ENCODE measurements around the gene IFITM1.

Gene IFITM1

GRCh38 chr11:291281-292210 lies 22.3 kb upstream of the IFITM1 start:
- peaks cover 0 to 10% of the 10 kb centered on the region in 2 donors for H3K36me3 ChIP-seq (ENCODE audit: control insufficient read depth in 1 of 2, insufficient read depth in 2 of 2, low read length in 2 of 2)
- no peaks in the 10 kb centered on the region for H3K27me3 ChIP-seq (ENCODE audit: low read depth, low read length)
- no peak overlapping the region for H3K4me3 ChIP-seq (ENCODE audit: low read depth in 1 of 2, low read length in 2 of 2)
- no peaks in the 10 kb centered on the region for H3K9me3 ChIP-seq (ENCODE audit: control insufficient read depth in 1 of 2, low read length in 2 of 2)
- H3K4me1 ChIP-seq (ENCODE audit: control insufficient read depth in 1 of 2, insufficient read depth in 2 of 2, low read length in 2 of 2): peaks cover 0 to 13% of the 10 kb centered on the region in 2 donors
- H3K27ac ChIP-seq (ENCODE audit: low read length): no peak overlapping the region

GRCh38 chr11:292211-293121 lies 21.4 kb upstream of the IFITM1 start:
- Histone ChIP-seq H3K9me3 (ENCODE audit: control insufficient read depth in 1 of 2, low read length in 2 of 2) (no peaks in the 10 kb centered on the region), H3K36me3 (ENCODE audit: control insufficient read depth in 1 of 2, insufficient read depth in 2 of 2, low read length in 2 of 2) (peaks cover 0 to 10% of the 10 kb centered on the region in 2 donors), H3K27ac (ENCODE audit: low read length) (no peak overlapping the region), H3K4me1 (ENCODE audit: control insufficient read depth in 1 of 2, insufficient read depth in 2 of 2, low read length in 2 of 2) (peaks cover 0 to 13% of the 10 kb centered on the region in 2 donors), H3K27me3 (ENCODE audit: low read depth, low read length) (no peaks in the 10 kb centered on the region), H3K4me3 (ENCODE audit: low read depth in 1 of 2, low read length in 2 of 2) (no peak overlapping the region)

- no peak overlapping the region for H3K4me3 ChIP-seq (ENCODE audit: low read depth in 1 of 2, low read length in 2 of 2)
- H3K4me1 ChIP-seq (ENCODE audit: control insufficient read depth in 1 of 2, insufficient read depth in 2 of 2, low read length in 2 of 2): peaks cover 0 to 6% of the 10 kb centered on the region in 2 donors
- no peaks in the 10 kb centered on the region for H3K9me3 ChIP-seq (ENCODE audit: control insufficient read depth in 1 of 2, low read length in 2 of 2)
- H3K27ac ChIP-seq (ENCODE audit: low read length): no peak overlapping the region
- no peaks in the 10 kb centered on the region for H3K27me3 ChIP-seq (ENCODE audit: low read depth, low read length)
- H3K36me3 ChIP-seq (ENCODE audit: control insufficient read depth in 1 of 2, insufficient read depth in 2 of 2, low read length in 2 of 2): peaks cover 0 to 10% of the 10 kb centered on the region in 2 donors
Observed at GRCh38 chr11:293271-293851, 20.5 kb upstream of the IFITM1 start.

GRCh38 chr11:293852-294661 lies 19.8 kb upstream of the IFITM1 start:
- Histone ChIP-seq H3K27me3 (ENCODE audit: low read depth, low read length) (no peaks in the 10 kb centered on the region), H3K4me3 (ENCODE audit: low read depth in 1 of 2, low read length in 2 of 2) (no peak overlapping the region), H3K9me3 (ENCODE audit: control insufficient read depth in 1 of 2, low read length in 2 of 2) (no peaks in the 10 kb centered on the region), H3K4me1 (ENCODE audit: control insufficient read depth in 1 of 2, insufficient read depth in 2 of 2, low read length in 2 of 2) (peaks cover 0 to 5% of the 10 kb centered on the region in 2 donors), H3K27ac (ENCODE audit: low read length) (no peak overlapping the region), H3K36me3 (ENCODE audit: control insufficient read depth in 1 of 2, insufficient read depth in 2 of 2, low read length in 2 of 2) (peaks cover 0 to 10% of the 10 kb centered on the region in 2 donors)

GRCh38 chr11:294780-295179 lies 19.1 kb upstream of the IFITM1 start:
- Histone ChIP-seq H3K27me3 (ENCODE audit: low read depth, low read length) (no peaks in the 10 kb centered on the region), H3K4me3 (ENCODE audit: low read depth in 1 of 2, low read length in 2 of 2) (no peak overlapping the region), H3K36me3 (ENCODE audit: control insufficient read depth in 1 of 2, insufficient read depth in 2 of 2, low read length in 2 of 2) (peaks cover 0 to 10% of the 10 kb centered on the region in 2 donors), H3K4me1 (ENCODE audit: control insufficient read depth in 1 of 2, insufficient read depth in 2 of 2, low read length in 2 of 2) (peaks cover 0 to under 1% of the 10 kb centered on the region in 2 donors), H3K9me3 (ENCODE audit: control insufficient read depth in 1 of 2, low read length in 2 of 2) (no peaks in the 10 kb centered on the region), H3K27ac (ENCODE audit: low read length) (no peak overlapping the region)

GRCh38 chr11:295351-296170 lies 18.3 kb upstream of the IFITM1 start:
- Histone ChIP-seq H3K27ac (ENCODE audit: low read length) (no peak overlapping the region), H3K9me3 (ENCODE audit: control insufficient read depth in 1 of 2, low read length in 2 of 2) (no peaks in the 10 kb centered on the region), H3K27me3 (ENCODE audit: low read depth, low read length) (no peaks in the 10 kb centered on the region), H3K36me3 (ENCODE audit: control insufficient read depth in 1 of 2, insufficient read depth in 2 of 2, low read length in 2 of 2) (peaks cover 0 to 10% of the 10 kb centered on the region in 2 donors), H3K4me3 (ENCODE audit: low read depth in 1 of 2, low read length in 2 of 2) (no peak overlapping the region), H3K4me1 (ENCODE audit: control insufficient read depth in 1 of 2, insufficient read depth in 2 of 2, low read length in 2 of 2) (no peaks in the 10 kb centered on the region)

- Histone ChIP-seq H3K4me3 (ENCODE audit: low read depth in 1 of 2, low read length in 2 of 2) (no peak overlapping the region), H3K4me1 (ENCODE audit: control insufficient read depth in 1 of 2, insufficient read depth in 2 of 2, low read length in 2 of 2) (no peaks in the 10 kb centered on the region), H3K27me3 (ENCODE audit: low read depth, low read length) (no peaks in the 10 kb centered on the region), H3K9me3 (ENCODE audit: control insufficient read depth in 1 of 2, low read length in 2 of 2) (no peaks in the 10 kb centered on the region), H3K27ac (ENCODE audit: low read length) (no peak overlapping the region), H3K36me3 (ENCODE audit: control insufficient read depth in 1 of 2, insufficient read depth in 2 of 2, low read length in 2 of 2) (peaks cover 0 to 10% of the 10 kb centered on the region in 2 donors)
Observed at GRCh38 chr11:296171-297050, 17.4 kb upstream of the IFITM1 start.

GRCh38 chr11:297051-297585 lies 16.7 kb upstream of the IFITM1 start:
- Histone ChIP-seq H3K36me3 (ENCODE audit: control insufficient read depth in 1 of 2, insufficient read depth in 2 of 2, low read length in 2 of 2) (peaks cover 0 to 10% of the 10 kb centered on the region in 2 donors), H3K27ac (ENCODE audit: low read length) (no peak overlapping the region), H3K4me3 (ENCODE audit: low read depth in 1 of 2, low read length in 2 of 2) (no peak overlapping the region), H3K9me3 (ENCODE audit: control insufficient read depth in 1 of 2, low read length in 2 of 2) (no peaks in the 10 kb centered on the region), H3K4me1 (ENCODE audit: control insufficient read depth in 1 of 2, insufficient read depth in 2 of 2, low read length in 2 of 2) (no peaks in the 10 kb centered on the region), H3K27me3 (ENCODE audit: low read depth, low read length) (no peaks in the 10 kb centered on the region)

GRCh38 chr11:297586-298405 lies 16.0 kb upstream of the IFITM1 start:
- no peak overlapping the region for H3K27ac ChIP-seq (ENCODE audit: low read length)
- H3K4me1 ChIP-seq (ENCODE audit: control insufficient read depth in 1 of 2, insufficient read depth in 2 of 2, low read length in 2 of 2): no peaks in the 10 kb centered on the region
- H3K4me3 ChIP-seq (ENCODE audit: low read depth in 1 of 2, low read length in 2 of 2): no peak overlapping the region
- peaks cover 0 to 10% of the 10 kb centered on the region in 2 donors for H3K36me3 ChIP-seq (ENCODE audit: control insufficient read depth in 1 of 2, insufficient read depth in 2 of 2, low read length in 2 of 2)
- no peaks in the 10 kb centered on the region for H3K9me3 ChIP-seq (ENCODE audit: control insufficient read depth in 1 of 2, low read length in 2 of 2)
- H3K27me3 ChIP-seq (ENCODE audit: low read depth, low read length): no peaks in the 10 kb centered on the region

Data from muscle layer of duodenum (tissue), 2 donors.